ENCODE measurements around the gene EEF1G.

The EEF1G gene

GRCh38 chr11:62621567-62622470 lies 48.1 kb upstream of the EEF1G start, which contains the start of gene B3GAT3:
Gene B3GAT3 (minus strand): TSS chr11:62621986. CDS start chr11:62621947, 39 bp downstream.
- POLR2A ChIA-PET = interaction anchor here (0.6 to 6.0 kb wide), 28 partner anchors 9 to 234 kb away, joined by 3 to 109 read pairs (median 5); partner anchors contain the start of genes C11orf98, CSKMT, EEF1G and EML3
- H3K9me3 ChIP-seq (ENCODE audit: control insufficient read depth, insufficient read depth, low read depth, low read length) = no peaks in the 10 kb centered on the region
- TF ChIP-seq ZNF24 (tag by site-specific recombination; IDR thresholded peaks at IDR 0.05) = no peak
- no peak for TF ChIP-seq ZBTB49 (tag by site-specific recombination; IDR thresholded peaks at IDR 0.05; ENCODE audit: low read depth)
- no peak for TF ChIP-seq ZNF292 (tag by site-specific recombination; IDR thresholded peaks at IDR 0.05; ENCODE audit: borderline replicate concordance, low read depth)
- TF ChIP-seq ZNF776 (tag by site-specific recombination; IDR thresholded peaks at IDR 0.05; ENCODE audit: borderline replicate concordance) = no peak
- no peak for TF ChIP-seq ZNF266 (tag by site-specific recombination; IDR thresholded peaks at IDR 0.05; ENCODE audit: low read depth)
- peak; percentile 93 for TF ChIP-seq ZNF518A (tag by site-specific recombination; conservative IDR thresholded peaks at IDR 0.05; ENCODE audit: low read depth)
- peak; percentile 5; the same call in 1 of the 2 replicates for TF ChIP-seq CTCF (tag by site-specific recombination; IDR thresholded peaks at IDR 0.05)
- no peak for TF ChIP-seq ZNF555 (tag by site-specific recombination; conservative IDR thresholded peaks at IDR 0.05)
- peak; percentile 7; the same call in 1 of the 2 replicates for TF ChIP-seq ZSCAN30 (tag by site-specific recombination; IDR thresholded peaks at IDR 0.05)
- no peak for TF ChIP-seq ZNF184 (tag by site-specific recombination; IDR thresholded peaks at IDR 0.05)
- no peak for TF ChIP-seq ZNF704 (tag by site-specific recombination; IDR thresholded peaks at IDR 0.05)
- no peak for TF ChIP-seq HOXC10 (CRISPR knock-in tag; IDR thresholded peaks at IDR 0.05)
- peak; percentile 65; the same call in 1 of the 2 replicates for TF ChIP-seq KLF16 (tag by site-specific recombination; IDR thresholded peaks at IDR 0.05)
- no peak for TF ChIP-seq ZNF391 (tag by site-specific recombination; IDR thresholded peaks at IDR 0.05; ENCODE audit: borderline replicate concordance, low read depth)
- peak; percentile 21; the same call in 1 of the 2 replicates for TF ChIP-seq ZNF692 (tag by site-specific recombination; IDR thresholded peaks at IDR 0.05)
- no peak for TF ChIP-seq ZNF571 (tag by site-specific recombination; IDR thresholded peaks at IDR 0.05)
- peak; percentile 68 for TF ChIP-seq ZNF600 (tag by site-specific recombination; IDR thresholded peaks at IDR 0.05)
- peak; percentile 98 for TF ChIP-seq HIC1 (tag by site-specific recombination; IDR thresholded peaks at IDR 0.05)
- no peak for TF ChIP-seq ZBTB44 (tag by site-specific recombination; IDR thresholded peaks at IDR 0.05)

More at GRCh38 chr11:62621567-62622470, 48.1 kb upstream of the EEF1G start, which contains the start of gene B3GAT3:
- H3K27ac ChIP-seq (ENCODE audit: extremely low read depth, low read depth, low read length) = peak within 1 kb of the TSS; percentile 80
- H3K4me3 ChIP-seq (ENCODE audit: low read depth, low read length) = peak within 1 kb of the TSS; percentile 71
- CTCF ChIA-PET = interaction anchor here (0.6 to 2.5 kb wide), 7 partner anchors 11 to 249 kb away, joined by 3 to 18 read pairs (median 3); no protein-coding TSS in a partner anchor
- no peaks in the 10 kb centered on the region for H3K4me1 ChIP-seq (ENCODE audit: control insufficient read depth, insufficient read depth, low read length)
- H3K36me3 ChIP-seq (ENCODE audit: control insufficient read depth in 2 of 2, insufficient read depth in 1 of 2, low read length in 2 of 2) = peaks cover 4 to 36% of the 10 kb centered on the region in 2 experiments
